SW480 (cell line): ENCODE data around the gene MIOS.
A peak's percentile ranks its signal among the peaks of the same experiment; 100 is the strongest.
"Not testable (repeated sequence)": the region's sequence is repeated elsewhere in the genome, so short reads cannot be mapped to it uniquely, and the experiment has no call there.

Experiments
- DNase-seq: peaks from one replicate; pipeline ENCODE4 v3.0.0-alpha.2; 2016; ENCODE audit warnings: low spot score

The MIOS gene

DNA sequence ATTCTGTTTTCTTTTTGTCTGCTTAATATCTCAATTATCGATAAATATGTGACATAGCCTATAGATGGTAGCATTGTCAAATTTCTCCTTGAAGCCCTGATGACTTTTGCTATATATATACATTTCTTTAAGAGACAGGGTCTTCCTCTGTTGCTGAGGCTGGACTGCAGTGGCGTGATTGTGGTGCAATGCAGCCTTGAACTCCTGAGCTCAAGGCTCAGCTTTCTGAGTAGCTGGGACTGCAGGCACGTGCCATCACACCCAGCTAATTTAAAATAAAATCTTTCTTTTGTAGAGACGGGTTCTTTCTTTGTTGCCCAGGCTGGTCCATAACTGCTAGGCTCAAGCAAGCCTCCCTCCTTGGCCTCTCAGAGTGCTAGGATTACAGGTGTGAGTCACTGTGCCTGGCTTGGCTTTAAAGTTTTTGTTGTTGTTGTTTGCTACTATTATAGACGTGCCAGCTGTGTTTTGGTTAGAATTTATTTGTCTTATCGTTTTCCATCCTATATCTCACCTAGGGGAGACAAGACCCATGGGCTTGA, 80.9 kb downstream of the MIOS start:
- DNase-seq: no peak

DNA sequence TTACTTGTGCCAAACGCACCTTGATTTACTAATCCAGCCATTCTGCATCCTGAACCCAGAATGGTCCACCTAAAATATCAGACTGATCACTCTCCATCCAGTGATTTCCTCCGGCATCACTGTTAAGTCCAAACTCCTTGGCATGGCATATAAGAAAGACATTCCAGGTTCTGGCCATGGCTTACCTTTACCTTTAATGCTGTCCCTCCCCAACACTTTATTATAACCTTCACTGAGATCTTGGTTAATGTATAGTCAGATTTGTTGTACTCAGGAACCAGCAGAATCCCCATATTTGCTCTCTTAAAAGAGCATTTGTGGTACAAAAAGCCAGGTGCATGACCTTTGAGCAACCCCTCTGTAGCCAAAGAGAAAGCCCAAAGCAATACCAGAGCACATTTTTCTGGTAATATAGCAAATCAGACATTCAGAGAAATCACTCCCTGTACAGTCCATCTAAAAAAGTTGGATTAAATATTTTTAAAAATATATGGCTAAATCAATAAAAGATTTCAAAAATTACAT, 84.1 kb downstream of the MIOS start:
- DNase-seq: no peak

DNA sequence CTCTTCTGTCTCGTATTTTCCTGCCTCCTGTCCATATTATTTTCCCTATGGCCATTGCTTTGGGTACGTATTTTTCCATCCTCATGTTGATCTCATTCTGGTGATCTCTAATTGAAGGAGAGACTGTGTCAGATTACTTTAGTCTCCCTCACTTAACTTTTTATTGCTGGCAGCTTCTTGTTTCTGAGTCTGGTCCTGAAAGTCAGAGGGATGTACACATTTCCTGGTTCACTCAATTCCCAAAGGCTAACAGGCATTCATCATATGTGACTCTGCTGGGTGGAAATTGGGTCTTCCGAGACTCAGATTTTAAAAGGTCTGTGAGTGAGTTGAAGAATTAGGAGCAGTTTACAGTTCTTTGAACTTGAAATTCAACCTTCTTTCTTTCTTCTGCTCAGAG, 84.8 kb downstream of the MIOS start:
- no peak for DNase-seq

DNA sequence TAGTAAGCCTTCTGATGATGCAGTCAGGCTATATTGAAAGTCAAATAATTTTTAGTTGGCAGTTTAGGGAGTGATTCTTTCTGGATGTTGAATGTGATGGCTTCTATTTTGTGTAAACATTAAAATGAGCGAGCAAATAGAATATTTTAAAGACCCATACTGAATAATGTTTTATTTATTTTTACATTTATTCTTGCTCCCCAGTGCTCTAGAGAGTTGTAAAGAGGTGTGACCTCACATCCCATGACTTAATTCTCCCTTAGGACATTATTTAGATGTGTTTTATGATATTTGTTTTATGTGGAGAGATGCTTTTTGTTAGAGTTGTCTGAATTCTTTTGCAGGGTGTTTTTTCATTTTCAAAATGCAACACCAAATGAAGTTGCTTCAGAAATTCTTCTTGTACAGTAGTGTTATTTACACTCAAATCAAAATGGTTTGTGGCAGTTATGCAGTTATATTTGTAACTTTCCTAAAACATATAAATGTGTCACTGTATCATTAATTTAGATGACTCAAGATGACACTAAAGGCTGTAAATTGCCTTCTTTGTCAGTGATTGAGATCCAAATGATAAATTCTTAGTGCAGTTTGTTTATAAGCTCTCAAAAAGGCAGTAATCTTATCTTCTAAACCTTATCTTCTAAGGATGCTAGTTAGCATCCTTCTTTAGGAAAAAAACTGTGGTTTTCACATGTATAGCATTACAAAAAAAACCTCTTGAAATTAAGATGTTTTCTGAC, 86.3 kb downstream of the MIOS start:
- no peak for DNase-seq

DNA sequence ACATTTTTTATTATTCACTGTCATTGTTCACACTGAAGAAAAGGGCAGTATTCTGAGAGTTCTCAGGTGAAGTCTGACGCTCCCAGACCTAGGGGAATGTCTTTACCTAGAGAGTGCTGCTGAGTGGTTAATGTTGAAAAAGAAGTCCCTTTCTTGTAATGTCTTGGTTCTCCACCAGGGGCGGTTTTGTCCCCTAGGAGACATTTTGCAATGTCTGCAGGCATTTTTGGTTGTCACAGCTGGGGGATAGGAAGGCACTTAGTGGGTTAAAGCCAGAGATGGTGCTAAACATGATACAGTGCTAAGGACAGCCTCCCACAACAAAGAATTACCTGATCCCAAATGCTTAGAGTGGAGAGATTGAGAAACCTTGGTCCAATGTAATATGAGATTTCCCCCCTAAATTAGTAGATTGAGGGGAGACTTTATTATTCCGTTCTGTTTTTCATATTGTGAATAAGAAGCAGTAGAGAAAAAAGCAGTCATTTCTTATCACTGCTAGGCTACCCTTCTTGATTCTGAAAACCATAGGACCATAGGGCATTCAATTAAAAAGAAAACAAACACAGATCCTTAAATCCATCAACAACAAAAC, 87.0 kb downstream of the MIOS start:
- DNase-seq: peak; percentile 25

DNA sequence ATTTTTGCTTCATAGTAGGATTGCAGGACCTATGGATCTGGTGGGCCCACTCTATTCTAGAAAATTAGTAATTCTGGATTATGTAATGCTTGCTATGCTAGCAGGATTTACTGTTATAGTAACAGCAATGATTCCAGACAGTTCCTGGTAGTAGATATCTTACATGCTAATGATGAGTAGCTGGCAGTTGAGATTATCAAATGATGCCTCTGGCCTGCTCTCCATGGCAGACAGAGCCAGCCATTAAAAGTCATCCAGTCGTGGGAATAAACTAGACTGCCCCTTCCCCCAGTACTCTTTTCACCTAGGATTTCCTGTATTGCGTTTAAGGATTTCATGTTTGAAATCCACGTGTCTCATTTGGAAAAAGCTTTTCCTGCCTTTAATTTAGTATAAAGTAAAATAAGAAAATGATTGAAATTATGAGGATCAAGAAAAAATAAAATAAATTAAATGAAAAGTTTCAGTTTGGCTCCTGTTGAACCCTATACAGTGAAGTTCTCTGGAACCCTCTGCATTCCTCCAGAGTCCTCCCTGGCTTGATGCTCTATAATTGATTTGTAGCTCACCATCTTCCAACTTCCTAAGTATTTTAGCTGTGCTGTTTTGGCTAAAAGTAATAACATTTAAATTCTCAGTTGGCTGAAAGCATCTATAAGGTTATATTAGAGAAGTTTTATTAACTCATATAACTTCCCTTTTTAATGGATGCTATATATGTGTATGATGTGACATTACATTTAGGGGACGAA, 88.5 kb downstream of the MIOS start:
- DNase-seq: no peak

DNA sequence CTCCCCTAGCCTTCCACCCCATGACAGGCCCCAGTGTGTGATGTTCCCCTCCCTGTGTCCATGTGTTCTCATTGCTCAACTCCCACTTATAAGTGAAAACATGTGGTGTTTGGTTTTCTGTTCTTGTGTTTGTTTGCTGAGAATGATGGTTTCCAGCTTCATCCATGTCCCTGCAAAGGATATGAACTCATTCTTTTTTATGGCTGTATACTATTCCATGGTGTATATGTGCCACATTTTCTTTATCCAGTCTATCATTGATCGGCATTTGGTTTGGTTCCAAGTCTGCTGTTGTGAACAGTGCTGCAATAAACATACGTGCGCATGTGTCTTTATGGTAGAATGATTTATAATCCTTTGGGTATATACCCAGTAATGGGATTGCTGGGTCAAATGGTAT, 89.8 kb downstream of the MIOS start:
- DNase-seq: not testable (repeated sequence)
